Thoracic aorta (tissue), 2 donors: Measurements from ENCODE around the gene CLASP1. TPM values are rescaled to one million over a fixed set of nuclear protein-coding genes. Genes with fewer than 3 reads are reported as not detected.
"Not testable (repeated sequence)": the region's sequence is repeated elsewhere in the genome, so short reads cannot be mapped to it uniquely, and the experiment has no call there.

Source experiments
- ATAC-seq: fragments of 150-250 bp; one replicate; pipeline ENCODE4 v1.8.0; 2017; ENCODE audit warnings: low read depth; ENCODE audit not compliant: insufficient number of reproducible peaks, low FRiP score
- DNase-seq: peaks from one replicate; pipeline ENCODE4 v3.0.0-alpha.2; 2020; ENCODE audit warnings: low spot score
- H3K27ac ChIP-seq, 2 donors: fragments of 200-600 bp; sonication (generic); 1 replicate in 1 of 2; 2 replicates in 1 of 2; pipeline ENCODE4 v1.5.1; 2016; ENCODE audit warnings: mild to moderate bottlenecking in 2 of 2, moderate library complexity in 2 of 2
- H3K27me3 ChIP-seq: fragments of 200-600 bp; sonication (generic); replicated peaks from 2 replicates; pipeline ENCODE4 v1.6.0; 2016; ENCODE audit warnings: mild to moderate bottlenecking; ENCODE audit not compliant: insufficient read depth
- H3K36me3 ChIP-seq: fragments of 200-600 bp; sonication (generic); one replicate; pipeline ENCODE4 v1.5.1; 2016
- H3K4me1 ChIP-seq, 2 donors: fragments of 200-600 bp; sonication (generic); 1 replicate in 1 of 2; 2 replicates in 1 of 2; pipeline versions ENCODE4 v1.5.1 to v1.6.0; 2016; ENCODE audit warnings: low read depth in 2 of 2, mild to moderate bottlenecking in 1 of 2; ENCODE audit not compliant: control insufficient read depth in 1 of 2
- H3K4me3 ChIP-seq: fragments of 200-600 bp; sonication (generic); 2 replicates; pipeline ENCODE4 v1.5.1; 2016; ENCODE audit warnings: mild to moderate bottlenecking
- H3K9me3 ChIP-seq: fragments of 200-600 bp; sonication (generic); 2 replicates; pipeline ENCODE4 v1.5.1; 2016
- CTCF ChIP-seq: fragments of 200-600 bp; sonication (generic); IDR thresholded peaks from one replicate; pipeline ENCODE4 v1.5.1; 2019; ENCODE audit warnings: antibody characterized with exemption
- total RNA-seq, 2 donors: library from RNA; depleted of rRNA; stranded (reverse); fragments of >200 nt; gene quantifications; one replicate each; pipeline versions ENCODE4 v1.1.0 to v1.2.3, GENCODE V29; 2016

The CLASP1 gene
- total RNA-seq, 2 donors from 2014 or later, result 69.7 to 113 TPM

- DNase-seq (no peak), ATAC-seq (no peak)
- Histone ChIP-seq H3K4me1 (no peaks in the 10 kb centered on the region), H3K36me3 (peaks cover 24% of the 10 kb centered on the region), H3K27ac (no peak overlapping the region), H3K9me3 (no peaks in the 10 kb centered on the region), H3K27me3 (no peaks in the 10 kb centered on the region), H3K4me3 (no peak overlapping the region)
- TF ChIP-seq CTCF, result no peak
Measured at GRCh38 chr2:121386102-121386501, 263.2 kb downstream of the CLASP1 start.

GRCh38 chr2:121382744-121383143, 266.5 kb downstream of the CLASP1 start:
- ATAC-seq, result no peak
- no peak overlapping the region for H3K4me3 ChIP-seq
- H3K27me3 ChIP-seq, result no peaks in the 10 kb centered on the region
- peaks cover 29% of the 10 kb centered on the region for H3K36me3 ChIP-seq
- no peaks in the 10 kb centered on the region for H3K4me1 ChIP-seq
- DNase-seq, result no peak
- TF ChIP-seq CTCF, result no peak
- no peaks in the 10 kb centered on the region for H3K9me3 ChIP-seq
- no peak overlapping the region for H3K27ac ChIP-seq

DNA sequence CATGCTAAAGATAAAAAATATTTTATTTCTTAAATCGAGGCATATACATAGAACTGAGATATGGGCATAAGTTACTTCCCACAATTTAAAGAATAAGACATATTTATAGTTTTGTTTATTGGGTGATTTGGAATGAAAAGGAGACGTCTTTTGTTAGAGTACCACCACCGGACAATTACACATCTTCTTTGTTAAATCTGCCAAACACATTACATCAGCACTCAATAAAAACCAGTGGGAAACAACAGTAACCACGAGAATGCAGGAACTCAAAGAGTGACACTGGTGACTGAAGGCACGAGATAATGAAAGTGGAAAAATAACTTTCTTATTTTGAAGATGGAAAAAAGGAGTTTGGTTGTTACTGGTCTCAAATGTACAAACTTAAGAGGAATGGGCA, 271.6 kb downstream of the CLASP1 start:
- ATAC-seq, result no peak
- Histone ChIP-seq H3K36me3 (peaks cover 35% of the 10 kb centered on the region), H3K4me3 (no peak overlapping the region), H3K9me3 (no peaks in the 10 kb centered on the region), H3K4me1 (peaks cover 0 to 8% of the 10 kb centered on the region in 2 donors), H3K27me3 (no peaks in the 10 kb centered on the region), H3K27ac (no peak overlapping the region)
- no peak for DNase-seq
- no peak for TF ChIP-seq CTCF

DNA sequence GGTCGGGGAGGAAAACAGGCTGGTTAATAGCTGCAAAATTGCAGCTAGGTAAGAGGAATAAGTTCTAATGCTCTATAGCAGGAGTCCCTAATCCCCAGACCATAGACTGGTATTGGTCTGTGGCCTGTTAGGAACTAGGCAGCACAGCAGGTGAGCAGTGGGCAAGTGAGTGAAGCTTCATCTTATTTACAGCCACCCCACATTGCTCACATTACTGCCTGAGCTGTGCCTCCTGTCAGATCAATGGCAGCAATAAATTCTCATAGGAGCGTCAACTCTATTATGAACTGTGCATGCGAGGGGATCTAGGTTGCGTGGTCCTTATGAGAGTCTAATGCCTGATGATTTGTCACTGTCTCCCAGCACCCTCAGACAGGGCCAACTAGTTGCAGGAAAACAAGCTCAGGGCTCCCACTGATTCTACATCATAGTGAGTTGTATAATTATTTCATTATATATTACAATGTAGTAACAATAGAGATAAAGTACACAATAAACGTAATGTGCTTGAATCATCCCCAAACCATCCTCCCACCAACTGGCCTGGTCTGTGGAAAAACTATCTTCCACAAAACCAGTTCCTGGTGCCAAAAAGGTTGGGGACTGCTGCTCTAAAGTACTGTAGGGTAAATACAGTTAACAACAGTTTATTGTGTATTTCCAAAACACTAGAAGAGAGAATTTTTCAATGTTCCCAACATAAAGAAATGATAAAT, 272.6 kb downstream of the CLASP1 start:
- H3K36me3 ChIP-seq, result peaks cover 30% of the 10 kb centered on the region
- TF ChIP-seq CTCF, result no peak
- ATAC-seq, result no peak
- H3K9me3 ChIP-seq, result no peaks in the 10 kb centered on the region
- DNase-seq, result no peak
- no peaks in the 10 kb centered on the region for H3K27me3 ChIP-seq
- no peak overlapping the region for H3K4me3 ChIP-seq
- peaks cover 0 to 8% of the 10 kb centered on the region in 2 donors for H3K4me1 ChIP-seq
- no peak overlapping the region for H3K27ac ChIP-seq

- Histone ChIP-seq H3K36me3 (peaks cover 29% of the 10 kb centered on the region), H3K4me3 (no peak overlapping the region), H3K27ac (no peak overlapping the region), H3K4me1 (peaks cover 0 to 8% of the 10 kb centered on the region in 2 donors), H3K27me3 (no peaks in the 10 kb centered on the region), H3K9me3 (no peaks in the 10 kb centered on the region)
- no peak for DNase-seq
- no peak for TF ChIP-seq CTCF
- no peak for ATAC-seq
Measured at GRCh38 chr2:121375621-121376159, 273.6 kb downstream of the CLASP1 start.

DNA sequence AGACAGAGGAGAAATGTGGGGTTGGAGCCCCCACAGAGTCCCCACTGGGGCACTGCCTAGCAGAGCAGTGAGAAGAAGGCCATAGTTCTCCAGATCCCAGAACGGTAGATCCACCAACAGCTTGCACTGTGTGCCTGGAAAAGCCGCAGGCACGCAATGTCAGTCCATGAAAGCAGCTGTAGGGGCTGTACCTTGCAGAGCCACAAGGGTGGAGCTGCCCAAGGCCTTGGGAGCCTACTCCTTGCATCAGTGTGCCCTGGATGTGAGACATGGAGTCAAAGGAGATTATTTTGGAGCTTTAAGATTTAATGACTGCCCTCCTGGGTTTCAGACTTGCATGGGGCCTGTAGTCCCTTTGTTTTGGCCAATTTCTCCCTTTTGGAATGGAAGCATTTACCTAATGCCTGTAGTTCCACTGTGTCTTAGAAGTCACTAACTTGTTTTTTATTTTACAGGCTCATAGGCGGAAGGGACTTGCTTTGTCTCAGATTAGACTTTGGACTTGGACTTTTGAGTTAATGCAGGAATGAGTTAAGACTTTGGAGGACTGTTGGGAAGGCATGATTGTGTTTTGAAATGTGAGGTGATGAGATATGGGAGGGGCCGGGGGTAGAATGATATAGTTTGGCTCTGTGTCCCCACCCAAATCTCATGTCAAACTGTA, 274.7 kb downstream of the CLASP1 start:
- H3K27ac ChIP-seq, H3K4me3 ChIP-seq, DNase-seq, ATAC-seq, H3K4me1 ChIP-seq, H3K9me3 ChIP-seq, H3K27me3 ChIP-seq: not testable (repeated sequence)
- H3K36me3 ChIP-seq, result peaks cover 29% of the 10 kb centered on the region
